ENCODE data around the gene KHSRP.
A peak's percentile ranks its signal among the peaks of the same experiment; 100 is the strongest.

The KHSRP gene

GRCh38 chr19:6427131-6427530 is 2.5 kb upstream of the KHSRP start:
- no peak overlapping the region for H3K4me3 ChIP-seq (ENCODE audit: low read length)
- peaks cover 12% of the 10 kb centered on the region for H3K27me3 ChIP-seq (ENCODE audit: insufficient read depth, low read length)
- no peak overlapping the region for H3K9ac ChIP-seq (ENCODE audit: low read depth, low read length)
- 0 out of 2 replicates have a peak, but pooled peaks cover 2% of the 10 kb centered on the region for H3K4me1 ChIP-seq (ENCODE audit: insufficient read depth, low read length)
- peaks cover 12% of the 10 kb centered on the region for H3K36me3 ChIP-seq (ENCODE audit: insufficient read depth, low read depth, low read length)
- no peak overlapping the region for H3K27ac ChIP-seq (ENCODE audit: low read length)
- peaks cover 6% of the 10 kb centered on the region; the same call in 1 of the 2 replicates for H3K9me3 ChIP-seq (ENCODE audit: insufficient read depth, low read depth, low read length)

GRCh38 chr19:6425732-6426620 is 1.4 kb upstream of the KHSRP start:
- peak overlapping the region; percentile 35; the same call in 1 of the 2 replicates for H3K4me3 ChIP-seq (ENCODE audit: low read length)
- H3K27me3 ChIP-seq (ENCODE audit: insufficient read depth, low read length), result peaks cover 12% of the 10 kb centered on the region
- H3K9me3 ChIP-seq (ENCODE audit: insufficient read depth, low read depth, low read length), result peaks cover 6% of the 10 kb centered on the region; the same call in 1 of the 2 replicates
- peak overlapping the region; percentile 44; the same call in 1 of the 2 replicates for H3K9ac ChIP-seq (ENCODE audit: low read depth, low read length)
- 0 out of 2 replicates have a peak, but pooled peaks cover 2% of the 10 kb centered on the region for H3K4me1 ChIP-seq (ENCODE audit: insufficient read depth, low read length)
- no peak overlapping the region for H3K27ac ChIP-seq (ENCODE audit: low read length)
- peaks cover 24% of the 10 kb centered on the region for H3K36me3 ChIP-seq (ENCODE audit: insufficient read depth, low read depth, low read length)

GRCh38 chr19:6424939-6425731 is 524 bp upstream of the KHSRP start:
- Histone ChIP-seq H3K9ac (ENCODE audit: low read depth, low read length) (peak overlapping the region; percentile 44; the same call in 1 of the 2 replicates), H3K36me3 (ENCODE audit: insufficient read depth, low read depth, low read length) (peaks cover 32% of the 10 kb centered on the region)

GRCh38 chr19:6423499-6424194 is 964 bp downstream of the KHSRP start:
- Histone ChIP-seq H3K9me3 (ENCODE audit: insufficient read depth, low read depth, low read length) (peaks cover 6% of the 10 kb centered on the region; the same call in 1 of the 2 replicates), H3K27ac (ENCODE audit: low read length) (peak overlapping the region; percentile 1), H3K4me3 (ENCODE audit: low read length) (peak overlapping the region; percentile 100), H3K4me1 (ENCODE audit: insufficient read depth, low read length) (0 out of 2 replicates have a peak, but pooled peaks cover 2% of the 10 kb centered on the region), H3K27me3 (ENCODE audit: insufficient read depth, low read length) (no peaks in the 10 kb centered on the region), H3K9ac (ENCODE audit: low read depth, low read length) (peak overlapping the region; percentile 95), H3K36me3 (ENCODE audit: insufficient read depth, low read depth, low read length) (peaks cover 47% of the 10 kb centered on the region)

More at GRCh38 chr19:6424939-6425731, 524 bp upstream of the KHSRP start:
- Histone ChIP-seq H3K4me3 (ENCODE audit: low read length) (0 out of 2 replicates have a peak overlapping the region, but pooled peaks have one; percentile 35), H3K27me3 (ENCODE audit: insufficient read depth, low read length) (peaks cover 11% of the 10 kb centered on the region), H3K4me1 (ENCODE audit: insufficient read depth, low read length) (0 out of 2 replicates have a peak, but pooled peaks cover 2% of the 10 kb centered on the region), H3K27ac (ENCODE audit: low read length) (no peak overlapping the region), H3K9me3 (ENCODE audit: insufficient read depth, low read depth, low read length) (peaks cover 6% of the 10 kb centered on the region; the same call in 1 of the 2 replicates)

- Histone ChIP-seq H3K4me1 (ENCODE audit: insufficient read depth, low read length) (0 out of 2 replicates have a peak, but pooled peaks cover 2% of the 10 kb centered on the region), H3K9me3 (ENCODE audit: insufficient read depth, low read depth, low read length) (peaks cover 6% of the 10 kb centered on the region; the same call in 1 of the 2 replicates), H3K27me3 (ENCODE audit: insufficient read depth, low read length) (no peaks in the 10 kb centered on the region), H3K27ac (ENCODE audit: low read length) (no peak overlapping the region), H3K36me3 (ENCODE audit: insufficient read depth, low read depth, low read length) (peaks cover 70% of the 10 kb centered on the region), H3K4me3 (ENCODE audit: low read length) (no peak overlapping the region), H3K9ac (ENCODE audit: low read depth, low read length) (no peak overlapping the region)
These were observed 3.3 kb downstream of the KHSRP start for GRCh38 chr19:6421075-6422014.

GRCh38 chr19:6418562-6418932 is 6.1 kb downstream of the KHSRP start:
- H3K36me3 ChIP-seq (ENCODE audit: insufficient read depth, low read depth, low read length), result peaks cover 94% of the 10 kb centered on the region

GRCh38 chr19:6417713-6418561 is 6.7 kb downstream of the KHSRP start:
- Histone ChIP-seq H3K27me3 (ENCODE audit: insufficient read depth, low read length) (no peaks in the 10 kb centered on the region), H3K9me3 (ENCODE audit: insufficient read depth, low read depth, low read length) (no peaks in the 10 kb centered on the region), H3K4me3 (ENCODE audit: low read length) (no peak overlapping the region), H3K36me3 (ENCODE audit: insufficient read depth, low read depth, low read length) (peaks cover 94% of the 10 kb centered on the region), H3K4me1 (ENCODE audit: insufficient read depth, low read length) (0 out of 2 replicates have a peak, but pooled peaks cover 2% of the 10 kb centered on the region), H3K27ac (ENCODE audit: low read length) (no peak overlapping the region), H3K9ac (ENCODE audit: low read depth, low read length) (no peak overlapping the region)

More at GRCh38 chr19:6418562-6418932, 6.1 kb downstream of the KHSRP start:
- Histone ChIP-seq H3K27me3 (ENCODE audit: insufficient read depth, low read length) (no peaks in the 10 kb centered on the region), H3K9ac (ENCODE audit: low read depth, low read length) (no peak overlapping the region), H3K27ac (ENCODE audit: low read length) (no peak overlapping the region), H3K9me3 (ENCODE audit: insufficient read depth, low read depth, low read length) (no peaks in the 10 kb centered on the region), H3K4me3 (ENCODE audit: low read length) (no peak overlapping the region), H3K4me1 (ENCODE audit: insufficient read depth, low read length) (0 out of 2 replicates have a peak, but pooled peaks cover 2% of the 10 kb centered on the region)

GRCh38 chr19:6416658-6417405 is 7.8 kb downstream of the KHSRP start:
- Histone ChIP-seq H3K9me3 (ENCODE audit: insufficient read depth, low read depth, low read length) (no peaks in the 10 kb centered on the region), H3K27me3 (ENCODE audit: insufficient read depth, low read length) (no peaks in the 10 kb centered on the region), H3K4me1 (ENCODE audit: insufficient read depth, low read length) (no peaks in the 10 kb centered on the region), H3K4me3 (ENCODE audit: low read length) (no peak overlapping the region), H3K9ac (ENCODE audit: low read depth, low read length) (no peak overlapping the region), H3K36me3 (ENCODE audit: insufficient read depth, low read depth, low read length) (peaks cover 83% of the 10 kb centered on the region), H3K27ac (ENCODE audit: low read length) (no peak overlapping the region)

GRCh38 chr19:6415591-6416190 is 8.9 kb downstream of the KHSRP start:
- H3K9ac ChIP-seq (ENCODE audit: low read depth, low read length), result no peak overlapping the region
- no peaks in the 10 kb centered on the region for H3K27me3 ChIP-seq (ENCODE audit: insufficient read depth, low read length)
- no peak overlapping the region for H3K4me3 ChIP-seq (ENCODE audit: low read length)
- H3K27ac ChIP-seq (ENCODE audit: low read length), result no peak overlapping the region
- no peaks in the 10 kb centered on the region for H3K9me3 ChIP-seq (ENCODE audit: insufficient read depth, low read depth, low read length)
- H3K36me3 ChIP-seq (ENCODE audit: insufficient read depth, low read depth, low read length), result peaks cover 72% of the 10 kb centered on the region
- H3K4me1 ChIP-seq (ENCODE audit: insufficient read depth, low read length), result no peaks in the 10 kb centered on the region
